ENCODE results near the gene SLC11A2.

DNA sequence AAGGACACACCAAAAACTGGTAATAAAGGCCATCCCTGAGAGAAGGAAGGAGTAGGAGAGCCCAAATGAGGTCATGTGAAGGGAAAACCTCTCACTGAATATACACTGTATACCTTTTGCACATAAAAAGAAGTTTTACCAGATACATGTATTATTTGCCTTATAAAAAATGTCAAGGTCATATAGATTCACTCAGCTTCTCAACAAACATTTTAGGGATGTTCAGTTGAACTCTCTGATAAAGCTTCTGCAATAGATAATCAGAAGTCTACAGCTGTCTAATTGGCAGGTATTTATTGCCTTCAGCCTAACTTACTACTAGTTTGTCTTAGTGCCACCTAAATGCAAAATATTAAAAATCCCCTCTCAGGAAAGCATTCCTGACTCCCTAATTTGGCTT lies 8.7 kb downstream of the SLC11A2 start:
- TF ChIP-seq POLR2A (IDR thresholded peaks at IDR 0.05; ENCODE audit: extremely low read depth, insufficient read length) (no peak), MYC (IDR thresholded peaks at IDR 0.05; ENCODE audit: low read depth, low read length) (no peak)
- TF ChIP-seq, protein P1, sequence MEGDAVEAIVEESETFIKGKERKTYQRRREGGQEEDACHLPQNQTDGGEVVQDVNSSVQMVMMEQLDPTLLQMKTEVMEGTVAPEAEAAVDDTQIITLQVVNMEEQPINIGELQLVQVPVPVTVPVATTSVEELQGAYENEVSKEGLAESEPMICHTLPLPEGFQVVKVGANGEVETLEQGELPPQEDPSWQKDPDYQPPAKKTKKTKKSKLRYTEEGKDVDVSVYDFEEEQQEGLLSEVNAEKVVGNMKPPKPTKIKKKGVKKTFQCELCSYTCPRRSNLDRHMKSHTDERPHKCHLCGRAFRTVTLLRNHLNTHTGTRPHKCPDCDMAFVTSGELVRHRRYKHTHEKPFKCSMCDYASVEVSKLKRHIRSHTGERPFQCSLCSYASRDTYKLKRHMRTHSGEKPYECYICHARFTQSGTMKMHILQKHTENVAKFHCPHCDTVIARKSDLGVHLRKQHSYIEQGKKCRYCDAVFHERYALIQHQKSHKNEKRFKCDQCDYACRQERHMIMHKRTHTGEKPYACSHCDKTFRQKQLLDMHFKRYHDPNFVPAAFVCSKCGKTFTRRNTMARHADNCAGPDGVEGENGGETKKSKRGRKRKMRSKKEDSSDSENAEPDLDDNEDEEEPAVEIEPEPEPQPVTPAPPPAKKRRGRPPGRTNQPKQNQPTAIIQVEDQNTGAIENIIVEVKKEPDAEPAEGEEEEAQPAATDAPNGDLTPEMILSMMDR (IDR thresholded peaks at IDR 0.05; ENCODE audit: low read depth, low read length) = no peak
